Measurements from ENCODE around the gene HIPK2. TPM values are rescaled to one million over a fixed set of nuclear protein-coding genes. Genes with fewer than 3 reads are reported as not detected.
A peak's percentile ranks its signal among the peaks of the same experiment; 100 is the strongest.

The HIPK2 gene
- polyA plus RNA-seq, 3 donors, result 1.6 to 12.1 (median 3.0) TPM

DNA sequence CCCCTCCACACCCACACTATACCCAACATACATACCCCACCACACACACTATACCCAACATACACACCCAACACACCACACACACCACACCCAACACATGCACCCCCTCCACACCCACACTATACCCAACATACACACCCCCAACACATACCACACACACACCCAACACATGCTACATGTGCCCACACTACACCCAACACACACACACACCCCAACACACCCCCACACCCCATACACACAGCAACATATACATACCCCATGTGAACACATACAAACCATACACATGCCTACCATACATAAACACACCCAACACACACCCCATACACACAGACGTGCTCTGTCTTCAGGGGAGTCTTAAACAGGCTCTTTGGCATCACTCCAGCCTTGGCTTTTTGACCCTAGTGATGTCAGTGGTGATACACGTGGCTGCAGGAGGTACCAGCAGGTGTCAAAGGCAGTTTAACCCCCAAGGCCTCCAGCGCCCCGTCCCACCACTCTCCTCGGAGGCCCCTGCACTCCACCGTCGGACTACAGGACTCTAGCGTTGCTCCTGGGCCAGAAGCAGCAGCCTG, 73.4 kb downstream of the HIPK2 start:
- peaks cover 10 to 34% of the 10 kb centered on the region in 2 donors for H3K4me1 ChIP-seq (ENCODE audit: control insufficient read depth in 1 of 2, insufficient read depth in 2 of 2, low read length in 2 of 2)
- H3K36me3 ChIP-seq (replicated peaks in 1 of 2; ENCODE audit: control insufficient read depth in 1 of 2, insufficient read depth in 2 of 2, low read length in 2 of 2), result peaks cover 34 to 82% of the 10 kb centered on the region in 2 donors
- 97% methylated on average over 8 of the region's 8 CpGs for WGBS (ENCODE audit: insufficient coverage)
- Mint-ChIP-seq H3K27ac (peak overlapping the region in 2 of 7 donors; percentile 76 to 83), H3K4me1 (peaks cover 18% of the 10 kb centered on the region), H3K4me3 (no peak overlapping the region), H3K27me3 (ENCODE audit: low read depth in 3 of 3) (peaks cover 0 to 5% (median 3%) of the 10 kb centered on the region in 3 donors), H3K36me3 (peaks cover 66 to 71% of the 10 kb centered on the region in 2 donors), H3K9me3 (peaks cover 0 to 14% (median 6%) of the 10 kb centered on the region in 7 donors)
- no peak overlapping the region for H3K9ac ChIP-seq (ENCODE audit: insufficient read depth, low read length, poor library complexity, severe bottlenecking)
- H4K20me1 ChIP-seq (ENCODE audit: insufficient read depth, low read length), result peaks cover 50% of the 10 kb centered on the region
- no peak for TF ChIP-seq CTCF (IDR thresholded peaks at IDR 0.05)
- no peak overlapping the region for H2AFZ ChIP-seq (ENCODE audit: insufficient read depth, low read depth, low read length, poor library complexity, severe bottlenecking)
- peaks cover 65% of the 10 kb centered on the region for H3K79me2 ChIP-seq (ENCODE audit: insufficient read depth, low read length)
- no peak for DNase-seq
- peak overlapping the region in 1 of 2 donors; percentile 54 for H3K27ac ChIP-seq (ENCODE audit: low read depth in 1 of 2, low read length in 2 of 2)
- H3K9me3 ChIP-seq (replicated peaks in 1 of 2; ENCODE audit: control insufficient read depth in 1 of 2, insufficient read depth in 1 of 2, low read length in 2 of 2), result no peaks in the 10 kb centered on the region
- intact Hi-C loops (cut with micrococcal nuclease), result loop anchor here in 1 of 2 donors (10.0 kb wide), 1 partner anchor 60 kb away; no protein-coding TSS in a partner anchor
- H3K4me3 ChIP-seq (replicated peaks in 1 of 3; ENCODE audit: low read depth in 2 of 3, low read length in 3 of 3), result no peak overlapping the region
- H3K27me3 ChIP-seq (ENCODE audit: control insufficient read depth in 2 of 2, insufficient read depth in 2 of 2, low read length in 2 of 2), result no peaks in the 10 kb centered on the region
- no peak overlapping the region for H3K4me2 ChIP-seq (replicated peaks; ENCODE audit: extremely low read depth, low read length, poor library complexity, severe bottlenecking)

GRCh38 chr7:139703487-139704307, 74.1 kb downstream of the HIPK2 start:
- H3K9ac ChIP-seq (ENCODE audit: insufficient read depth, low read length, poor library complexity, severe bottlenecking), result no peak overlapping the region
- H3K27me3 Mint-ChIP-seq (ENCODE audit: low read depth in 3 of 3), result peaks cover 0 to 5% (median 3%) of the 10 kb centered on the region in 3 donors
- no peaks in the 10 kb centered on the region for H3K9me3 ChIP-seq (replicated peaks in 1 of 2; ENCODE audit: control insufficient read depth in 1 of 2, insufficient read depth in 1 of 2, low read length in 2 of 2)
- H3K4me3 Mint-ChIP-seq, result no peak overlapping the region
- intact Hi-C loops (cut with micrococcal nuclease), result loop anchor here in 1 of 2 donors (10.0 kb wide), 1 partner anchor 59 kb away; no protein-coding TSS in a partner anchor
- H3K4me2 ChIP-seq (replicated peaks; ENCODE audit: extremely low read depth, low read length, poor library complexity, severe bottlenecking), result no peak overlapping the region
- no peak overlapping the region for H3K4me3 ChIP-seq (replicated peaks in 1 of 3; ENCODE audit: low read depth in 2 of 3, low read length in 3 of 3)
- WGBS (ENCODE audit: insufficient coverage), result 93% methylated on average over 3 of the region's 5 CpGs
- peaks cover 10 to 34% of the 10 kb centered on the region in 2 donors for H3K4me1 ChIP-seq (ENCODE audit: control insufficient read depth in 1 of 2, insufficient read depth in 2 of 2, low read length in 2 of 2)
- DNase-seq, result no peak
- TF ChIP-seq CTCF (IDR thresholded peaks at IDR 0.05), result no peak
- H3K36me3 Mint-ChIP-seq, result peaks cover 65 to 77% of the 10 kb centered on the region in 2 donors
- peaks cover 18% of the 10 kb centered on the region for H3K4me1 Mint-ChIP-seq
- peak overlapping the region in 1 of 2 donors; percentile 54 for H3K27ac ChIP-seq (ENCODE audit: low read depth in 1 of 2, low read length in 2 of 2)
- no peaks in the 10 kb centered on the region for H3K27me3 ChIP-seq (ENCODE audit: control insufficient read depth in 2 of 2, insufficient read depth in 2 of 2, low read length in 2 of 2)
- peak overlapping the region in 3 of 7 donors; percentile 13 to 76 (median 69) for H3K27ac Mint-ChIP-seq
- no peak overlapping the region for H2AFZ ChIP-seq (ENCODE audit: insufficient read depth, low read depth, low read length, poor library complexity, severe bottlenecking)
- H4K20me1 ChIP-seq (ENCODE audit: insufficient read depth, low read length), result peaks cover 55% of the 10 kb centered on the region
- H3K9me3 Mint-ChIP-seq, result peaks cover 0 to 14% (median 6%) of the 10 kb centered on the region in 7 donors
- H3K79me2 ChIP-seq (ENCODE audit: insufficient read depth, low read length), result peaks cover 62% of the 10 kb centered on the region
- peaks cover 33 to 82% of the 10 kb centered on the region in 2 donors for H3K36me3 ChIP-seq (replicated peaks in 1 of 2; ENCODE audit: control insufficient read depth in 1 of 2, insufficient read depth in 2 of 2, low read length in 2 of 2)

Measured in CD14-positive monocyte (primary cell).